HEK293T (cell line): ENCODE data around the gene TBC1D13.

Source experiments
- ARNT ChIP-seq: fragments of 450-650 bp; IDR thresholded peaks from 2 replicates; pipeline ENCODE4 v1.6.1; 2017; ENCODE audit warnings: mild to moderate bottlenecking
- BHLHE40 ChIP-seq: fragments of 450-650 bp; IDR thresholded peaks from 2 replicates; pipeline ENCODE4 v1.6.1; 2016; ENCODE audit warnings: mild to moderate bottlenecking, moderate library complexity, borderline replicate concordance

DNA sequence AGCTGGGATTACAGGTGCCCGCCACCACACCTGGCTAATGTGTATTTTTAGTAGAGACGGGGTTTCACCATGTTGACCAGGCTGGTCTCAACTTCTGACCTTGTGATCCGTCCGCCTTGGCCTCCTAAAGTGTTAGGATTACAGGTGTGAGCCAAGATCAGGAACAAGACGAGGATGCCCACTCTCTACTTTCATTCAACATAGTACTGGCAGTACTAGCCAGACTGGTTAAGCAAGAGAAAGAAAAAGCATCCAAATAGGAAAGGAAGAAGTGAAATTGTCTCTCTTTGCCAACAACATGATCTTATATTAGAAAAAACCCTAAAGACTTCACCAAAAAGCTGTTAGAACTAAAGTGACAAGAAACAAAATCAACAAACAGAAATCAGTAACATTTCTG is 23.8 kb downstream of the TBC1D13 start:
- TF ChIP-seq ARNT, result no peak
- no peak for TF ChIP-seq BHLHE40
